Activated T-helper 1 cell treated with anti-CD3 and anti-CD28 coated beads, Interleukin-12 subunit alpha, Interleukin-12 subunit beta, Interleukin-2, Interleukin-4 antibody, amounts not matched to agents 30 ng/mL and 10 ng/mL and 1 ng/mL, durations not matched to agents 14 hours and 24 hours and 36 hours (primary cell): Measurements from ENCODE around the gene ZSWIM5. TPM values are rescaled to one million over a fixed set of nuclear protein-coding genes. Genes with fewer than 3 reads are reported as not detected.

Source experiments
- DNase-seq: peaks from one replicate; pipeline ENCODE4 v3.0.0; 2021; ENCODE audit warnings: low spot score
- H3K27ac Mint-ChIP-seq: one replicate; pipeline ENCODE4 v1.8.0; 2021; ENCODE audit warnings: mild to moderate bottlenecking, mixed read lengths
- H3K27me3 Mint-ChIP-seq: one replicate; pipeline ENCODE4 v1.8.0; 2022; ENCODE audit warnings: mild to moderate bottlenecking, moderate library complexity, mixed read lengths; ENCODE audit not compliant: insufficient read depth
- H3K36me3 Mint-ChIP-seq: one replicate; pipeline ENCODE4 v1.8.0; 2021; ENCODE audit warnings: low read depth, mixed read lengths
- H3K4me1 Mint-ChIP-seq: one replicate; pipeline ENCODE4 v1.8.0; 2021; ENCODE audit warnings: low read depth, mixed read lengths
- H3K4me3 Mint-ChIP-seq: one replicate; pipeline ENCODE4 v1.8.0; 2021; ENCODE audit warnings: mild to moderate bottlenecking, moderate library complexity, mixed read lengths
- H3K9me3 Mint-ChIP-seq: one replicate; pipeline ENCODE4 v1.8.0; 2021; ENCODE audit warnings: mixed read lengths
- intact Hi-C: fragments of 100-400 bp; cut with micrococcal nuclease; formaldehyde crosslinking; loops from one replicate; pipeline ENCODE4 v1.15.1; 2024
- total RNA-seq: library from RNA; stranded (reverse); gene quantifications from 2 replicates; pipeline ENCODE4 v1.2.3, GENCODE V29; 2022

The ZSWIM5 gene
- total RNA-seq, 1 donor from 2014 or later = 0.10 TPM

- H3K27me3 Mint-ChIP-seq = peaks cover 11% of the 10 kb centered on the region
- intact Hi-C loops = no loop called here
- no peaks in the 10 kb centered on the region for H3K36me3 Mint-ChIP-seq
- peaks cover 13% of the 10 kb centered on the region for H3K4me1 Mint-ChIP-seq
- H3K27ac Mint-ChIP-seq = no peak overlapping the region
- H3K4me3 Mint-ChIP-seq = no peak overlapping the region
- no peaks in the 10 kb centered on the region for H3K9me3 Mint-ChIP-seq
- DNase-seq = no peak
These were observed 159.4 kb downstream of the ZSWIM5 start for GRCh38 chr1:45047032-45047431.

- no peaks in the 10 kb centered on the region for H3K4me1 Mint-ChIP-seq
- no peak overlapping the region for H3K27ac Mint-ChIP-seq
- no peak for DNase-seq
- no peaks in the 10 kb centered on the region for H3K36me3 Mint-ChIP-seq
- intact Hi-C loops = no loop called here
- H3K27me3 Mint-ChIP-seq = peaks cover 7% of the 10 kb centered on the region
- no peak overlapping the region for H3K4me3 Mint-ChIP-seq
- no peaks in the 10 kb centered on the region for H3K9me3 Mint-ChIP-seq
These were observed 161.5 kb downstream of the ZSWIM5 start for GRCh38 chr1:45044916-45045315.

- H3K4me3 Mint-ChIP-seq = no peak overlapping the region
- peaks cover 1% of the 10 kb centered on the region for H3K27me3 Mint-ChIP-seq
- no peak for DNase-seq
- intact Hi-C loops = no loop called here
- H3K4me1 Mint-ChIP-seq = no peaks in the 10 kb centered on the region
- no peak overlapping the region for H3K27ac Mint-ChIP-seq
- no peaks in the 10 kb centered on the region for H3K9me3 Mint-ChIP-seq
- no peaks in the 10 kb centered on the region for H3K36me3 Mint-ChIP-seq
These were observed 163.3 kb downstream of the ZSWIM5 start for GRCh38 chr1:45043094-45043493.

GRCh38 chr1:45040297-45040696 lies 166.1 kb downstream of the ZSWIM5 start:
- Mint-ChIP-seq H3K27me3 (peaks cover 1% of the 10 kb centered on the region), H3K9me3 (no peaks in the 10 kb centered on the region)

GRCh38 chr1:45038661-45039364 lies 167.6 kb downstream of the ZSWIM5 start:
- Mint-ChIP-seq H3K4me3 (no peak overlapping the region), H3K27ac (no peak overlapping the region), H3K4me1 (peaks cover 10% of the 10 kb centered on the region), H3K9me3 (no peaks in the 10 kb centered on the region), H3K36me3 (no peaks in the 10 kb centered on the region), H3K27me3 (no peaks in the 10 kb centered on the region)
- intact Hi-C loops = no loop called here
- DNase-seq = no peak

More at GRCh38 chr1:45040297-45040696, 166.1 kb downstream of the ZSWIM5 start:
- Mint-ChIP-seq H3K27ac (no peak overlapping the region), H3K36me3 (no peaks in the 10 kb centered on the region), H3K4me1 (peaks cover 10% of the 10 kb centered on the region), H3K4me3 (no peak overlapping the region)
- intact Hi-C loops = no loop called here
- no peak for DNase-seq

- H3K27ac Mint-ChIP-seq = no peak overlapping the region
- H3K27me3 Mint-ChIP-seq = no peaks in the 10 kb centered on the region
- DNase-seq = no peak
- intact Hi-C loops = no loop called here
- no peak overlapping the region for H3K4me3 Mint-ChIP-seq
- H3K36me3 Mint-ChIP-seq = no peaks in the 10 kb centered on the region
- H3K9me3 Mint-ChIP-seq = no peaks in the 10 kb centered on the region
- H3K4me1 Mint-ChIP-seq = peaks cover 10% of the 10 kb centered on the region
These were observed 168.2 kb downstream of the ZSWIM5 start for GRCh38 chr1:45038240-45038639.

- no peaks in the 10 kb centered on the region for H3K27me3 Mint-ChIP-seq
- H3K4me3 Mint-ChIP-seq = no peak overlapping the region
- no peak for DNase-seq
- no peaks in the 10 kb centered on the region for H3K9me3 Mint-ChIP-seq
- intact Hi-C loops = loop anchor here (1.0 kb wide), 1 partner anchor 14 kb away; no protein-coding TSS in a partner anchor
- peaks cover 10% of the 10 kb centered on the region for H3K4me1 Mint-ChIP-seq
- no peaks in the 10 kb centered on the region for H3K36me3 Mint-ChIP-seq
- no peak overlapping the region for H3K27ac Mint-ChIP-seq
These were observed 168.9 kb downstream of the ZSWIM5 start for GRCh38 chr1:45037456-45037855.

GRCh38 chr1:45035631-45036301 lies 170.6 kb downstream of the ZSWIM5 start:
- Mint-ChIP-seq H3K27me3 (no peaks in the 10 kb centered on the region), H3K4me3 (no peak overlapping the region), H3K27ac (no peak overlapping the region), H3K4me1 (peaks cover 10% of the 10 kb centered on the region), H3K36me3 (no peaks in the 10 kb centered on the region), H3K9me3 (no peaks in the 10 kb centered on the region)
- DNase-seq = no peak
- intact Hi-C loops = no loop called here

GRCh38 chr1:45033356-45033755 lies 173.0 kb downstream of the ZSWIM5 start:
- Mint-ChIP-seq H3K4me3 (no peak overlapping the region), H3K36me3 (no peaks in the 10 kb centered on the region), H3K27ac (no peak overlapping the region), H3K27me3 (peaks cover 2% of the 10 kb centered on the region), H3K9me3 (no peaks in the 10 kb centered on the region), H3K4me1 (peaks cover 10% of the 10 kb centered on the region)
- intact Hi-C loops = no loop called here
- DNase-seq = no peak

GRCh38 chr1:45032837-45033236 lies 173.6 kb downstream of the ZSWIM5 start:
- peaks cover 8% of the 10 kb centered on the region for H3K4me1 Mint-ChIP-seq
- intact Hi-C loops = no loop called here
- H3K27ac Mint-ChIP-seq = no peak overlapping the region
- no peak for DNase-seq
- no peaks in the 10 kb centered on the region for H3K9me3 Mint-ChIP-seq
- no peaks in the 10 kb centered on the region for H3K36me3 Mint-ChIP-seq
- no peak overlapping the region for H3K4me3 Mint-ChIP-seq
- H3K27me3 Mint-ChIP-seq = peaks cover 2% of the 10 kb centered on the region

GRCh38 chr1:45026446-45026845 lies 180.0 kb downstream of the ZSWIM5 start:
- peaks cover 10% of the 10 kb centered on the region for H3K4me1 Mint-ChIP-seq
- H3K27me3 Mint-ChIP-seq = peaks cover 5% of the 10 kb centered on the region
- H3K27ac Mint-ChIP-seq = no peak overlapping the region
- intact Hi-C loops = no loop called here
- no peaks in the 10 kb centered on the region for H3K9me3 Mint-ChIP-seq
- H3K4me3 Mint-ChIP-seq = no peak overlapping the region
- no peak for DNase-seq
- H3K36me3 Mint-ChIP-seq = no peaks in the 10 kb centered on the region

GRCh38 chr1:45023663-45024062 lies 182.7 kb downstream of the ZSWIM5 start:
- Mint-ChIP-seq H3K36me3 (no peaks in the 10 kb centered on the region), H3K9me3 (no peaks in the 10 kb centered on the region), H3K4me1 (peaks cover 10% of the 10 kb centered on the region), H3K4me3 (no peak overlapping the region), H3K27me3 (peaks cover 4% of the 10 kb centered on the region), H3K27ac (no peak overlapping the region)
- intact Hi-C loops = no loop called here
- DNase-seq = no peak

- Mint-ChIP-seq H3K36me3 (peaks cover 6% of the 10 kb centered on the region), H3K9me3 (no peaks in the 10 kb centered on the region), H3K27me3 (peaks cover 2% of the 10 kb centered on the region), H3K4me1 (peaks cover 17% of the 10 kb centered on the region), H3K27ac (no peak overlapping the region), H3K4me3 (no peak overlapping the region)
- DNase-seq = peak; percentile 46
- intact Hi-C loops = loop anchor here (1.0 to 5.0 kb wide), 2 partner anchors 49 to 282 kb away; no protein-coding TSS in a partner anchor
These were observed 187.7 kb downstream of the ZSWIM5 start for GRCh38 chr1:45018599-45019230.
